Bronchial epithelial cell (primary cell): Measurements from ENCODE around the gene TIGAR. TPM values are rescaled to one million over a fixed set of nuclear protein-coding genes. Genes with fewer than 3 reads are reported as not detected.

Source experiments
- DNase-seq: peaks from one replicate; pipeline ENCODE4 v3.0.0-alpha.2; 2010; ENCODE audit warnings: low read depth
- FAIRE-seq: peaks from 2 replicates; lab custom pipeline; 2011; peaks lifted over from hg19 to GRCh38; lab: Jason Lieb, UNC
- H3K27me3 ChIP-seq: 2 replicates; pipeline ENCODE4 v1.5.1; 2011; ENCODE audit warnings: low read length; ENCODE audit not compliant: control insufficient read depth, insufficient read depth
- H3K36me3 ChIP-seq: 2 replicates; pipeline ENCODE4 v1.5.1; 2011; ENCODE audit warnings: low read length; ENCODE audit not compliant: control insufficient read depth, insufficient read depth
- H3K4me3 ChIP-seq: 2 replicates; pipeline ENCODE4 v1.5.1; 2011; ENCODE audit warnings: mild to moderate bottlenecking, low read depth, low read length, control low read depth
- CTCF ChIP-seq: IDR thresholded peaks from 2 replicates; pipeline ENCODE4 v1.5.1; 2011; ENCODE audit warnings: mild to moderate bottlenecking, moderate library complexity, low read length, control low read depth, inconsistent platforms; ENCODE audit not compliant: insufficient read depth, severe bottlenecking
- total RNA-seq: library from RNA; depleted of rRNA; stranded (reverse); fragments of >200 nt; gene quantifications from 2 replicates; pipeline ENCODE4 v1.2.1, GENCODE V29; 2014

The TIGAR gene
- total RNA-seq, 1 donor from 2014 or later, result 10.0 TPM

GRCh38 chr12:4378772-4379171, 57.8 kb downstream of the TIGAR start:
- no peak for FAIRE-seq

GRCh38 chr12:4379405-4379804, 58.4 kb downstream of the TIGAR start, which contains the start of gene FGF23:
Gene FGF23 (minus strand): TSS chr12:4379712. CDS start chr12:4379582, 130 bp downstream.
- no peak for TF ChIP-seq CTCF
- FAIRE-seq, result no peak
- DNase-seq, result no peak
- H3K27me3 ChIP-seq, result peaks cover 2% of the 10 kb centered on the region
- H3K4me3 ChIP-seq, result no peak within 1 kb of the TSS
- H3K36me3 ChIP-seq, result no peaks in the 10 kb centered on the region

More at GRCh38 chr12:4378772-4379171, 57.8 kb downstream of the TIGAR start:
- no peak for DNase-seq
- H3K27me3 ChIP-seq, result peaks cover 2% of the 10 kb centered on the region
- H3K36me3 ChIP-seq, result no peaks in the 10 kb centered on the region
- TF ChIP-seq CTCF, result no peak
- no peak overlapping the region for H3K4me3 ChIP-seq

GRCh38 chr12:4380332-4380731, 59.3 kb downstream of the TIGAR start:
- FAIRE-seq, result peak; percentile 7
- no peak for DNase-seq
- peaks cover 2% of the 10 kb centered on the region for H3K27me3 ChIP-seq

GRCh38 chr12:4383304-4383865, 62.4 kb downstream of the TIGAR start:
- H3K27me3 ChIP-seq, result peaks cover 2% of the 10 kb centered on the region
- no peak for DNase-seq
- TF ChIP-seq CTCF, result no peak
- H3K4me3 ChIP-seq, result no peak overlapping the region
- H3K36me3 ChIP-seq, result no peaks in the 10 kb centered on the region
- no peak for FAIRE-seq

More at GRCh38 chr12:4380332-4380731, 59.3 kb downstream of the TIGAR start:
- no peak for TF ChIP-seq CTCF
- Histone ChIP-seq H3K4me3 (no peak overlapping the region), H3K36me3 (no peaks in the 10 kb centered on the region)

GRCh38 chr12:4386801-4387200, 65.8 kb downstream of the TIGAR start:
- no peaks in the 10 kb centered on the region for H3K27me3 ChIP-seq
- no peak for FAIRE-seq
- DNase-seq, result no peak

More at GRCh38 chr12:4386801-4387200, 65.8 kb downstream of the TIGAR start:
- Histone ChIP-seq H3K4me3 (no peak overlapping the region), H3K36me3 (no peaks in the 10 kb centered on the region)
- TF ChIP-seq CTCF, result no peak
